ENCODE results near the gene FDPS. TPM values are rescaled to one million over a fixed set of nuclear protein-coding genes. Genes with fewer than 3 reads are reported as not detected.

FDPS gene
- total and polyA plus RNA-seq, 2 donors (not counting 1 experiment from before 2014, with no cell fraction given), result 88.3 to 128 TPM

GRCh38 chr1:155278689-155279160 lies 29.9 kb upstream of the FDPS start:
- Histone ChIP-seq H3K79me2 (ENCODE audit: control insufficient read depth, insufficient read depth, low read length) (peaks cover 2% of the 10 kb centered on the region), H3K27ac (ENCODE audit: low read length in 2 of 2) (no peak overlapping the region), H3K9me3 (ENCODE audit: control extremely low read depth in 1 of 3, control insufficient read depth in 2 of 3, insufficient read depth in 1 of 3, low read length in 2 of 3) (no peaks in the 10 kb centered on the region), H3K4me2 (replicated peaks; ENCODE audit: low read depth, low read length, poor library complexity, severe bottlenecking) (peak overlapping the region; percentile 100), H3K36me3 (replicated peaks in 1 of 2; ENCODE audit: control extremely low read depth in 1 of 2, control insufficient read depth in 1 of 2, extremely low read depth in 1 of 2, insufficient read depth in 2 of 2, low read length in 1 of 2) (no peaks in the 10 kb centered on the region), H3K27me3 (replicated peaks in 1 of 4; ENCODE audit: control extremely low read depth in 1 of 4, control insufficient read depth in 3 of 4, insufficient read depth in 4 of 4, low read length in 3 of 4) (no peaks in the 10 kb centered on the region), H3K4me1 (ENCODE audit: control insufficient read depth in 2 of 2, insufficient read depth in 2 of 2, low read length in 2 of 2) (peaks cover 18 to 27% of the 10 kb centered on the region in 2 donors), H3K9ac (ENCODE audit: low read length) (no peak overlapping the region), H2AFZ (ENCODE audit: insufficient read depth, low read depth, low read length, poor library complexity, severe bottlenecking) (no peak overlapping the region), H3K4me3 (ENCODE audit: control extremely low read depth in 1 of 5, extremely low read depth in 1 of 5, insufficient read depth in 1 of 5, low read depth in 2 of 5, low read length in 4 of 5) (no peak overlapping the region), H4K20me1 (ENCODE audit: control insufficient read depth, insufficient read depth, low read length, poor library complexity, severe bottlenecking) (no peaks in the 10 kb centered on the region)
- POLR2A ChIA-PET, result no interaction called here
- intact Hi-C loops (cut with micrococcal nuclease), result loop anchor here (1.0 to 5.0 kb wide), 3 partner anchors 36 to 191 kb away; partner anchors contain the start of gene RUSC1
- DNase-seq, result no peak
- no peak for TF ChIP-seq EZH2 (IDR thresholded peaks at IDR 0.05; ENCODE audit: borderline replicate concordance, insufficient read depth, low read depth, low read length, poor library complexity, severe bottlenecking)
- TF ChIP-seq CTCF (IDR thresholded peaks at IDR 0.05), result peak; percentile 30
- Mint-ChIP-seq H3K27me3 (no peaks in the 10 kb centered on the region), H3K27ac (peak overlapping the region; percentile 12), H3K4me3 (peak overlapping the region; percentile 83), H3K4me1 (peaks cover 23% of the 10 kb centered on the region), H3K9me3 (ENCODE audit: insufficient read depth) (no peaks in the 10 kb centered on the region)
- CTCF ChIA-PET, result interaction anchor here (0.7 to 1.3 kb wide), 4 partner anchors 42 to 222 kb away, joined by 3 to 7 read pairs (median 4); partner anchors contain the start of gene RUSC1
- 60% methylated on average over 8 of the region's 10 CpGs for WGBS (ENCODE audit: insufficient coverage)
- ATAC-seq (ENCODE audit: low read depth), result no peak

- no peak for DNase-seq
- Mint-ChIP-seq H3K4me3 (no peak overlapping the region), H3K9me3 (ENCODE audit: insufficient read depth) (no peaks in the 10 kb centered on the region), H3K27ac (no peak overlapping the region), H3K27me3 (no peaks in the 10 kb centered on the region), H3K4me1 (peaks cover 21% of the 10 kb centered on the region)
- no peak overlapping the region for H3K27ac ChIP-seq (ENCODE audit: low read length in 2 of 2)
- no peak for TF ChIP-seq CTCF (IDR thresholded peaks at IDR 0.05)
- TF ChIP-seq EZH2 (IDR thresholded peaks at IDR 0.05; ENCODE audit: borderline replicate concordance, insufficient read depth, low read depth, low read length, poor library complexity, severe bottlenecking), result no peak
- H3K36me3 ChIP-seq (replicated peaks in 1 of 2; ENCODE audit: control extremely low read depth in 1 of 2, control insufficient read depth in 1 of 2, extremely low read depth in 1 of 2, insufficient read depth in 2 of 2, low read length in 1 of 2), result no peaks in the 10 kb centered on the region
- no peaks in the 10 kb centered on the region for H3K27me3 ChIP-seq (replicated peaks in 1 of 4; ENCODE audit: control extremely low read depth in 1 of 4, control insufficient read depth in 3 of 4, insufficient read depth in 4 of 4, low read length in 3 of 4)
- no peak overlapping the region for H3K9ac ChIP-seq (ENCODE audit: low read length)
- H4K20me1 ChIP-seq (ENCODE audit: control insufficient read depth, insufficient read depth, low read length, poor library complexity, severe bottlenecking), result no peaks in the 10 kb centered on the region
- WGBS (ENCODE audit: insufficient coverage), result 100% methylated on average over 2 of the region's 2 CpGs
- H3K4me3 ChIP-seq (ENCODE audit: control extremely low read depth in 1 of 5, extremely low read depth in 1 of 5, insufficient read depth in 1 of 5, low read depth in 2 of 5, low read length in 4 of 5), result no peak overlapping the region
- intact Hi-C loops (cut with micrococcal nuclease), result loop anchor here (5.0 kb wide), 2 partner anchors 37 to 192 kb away; a partner anchor contains a TSS
- H2AFZ ChIP-seq (ENCODE audit: insufficient read depth, low read depth, low read length, poor library complexity, severe bottlenecking), result no peak overlapping the region
- ChIA-PET POLR2A (interaction anchor here (0.7 kb wide), 1 partner anchor 111 kb away, joined by 4 read pairs; no protein-coding TSS in a partner anchor), CTCF (interaction anchor here (0.9 to 1.0 kb wide), 2 partner anchors 29 to 44 kb away, joined by 3 to 6 read pairs; no protein-coding TSS in a partner anchor)
- peaks cover 16 to 25% of the 10 kb centered on the region in 2 donors for H3K4me1 ChIP-seq (ENCODE audit: control insufficient read depth in 2 of 2, insufficient read depth in 2 of 2, low read length in 2 of 2)
- H3K4me2 ChIP-seq (replicated peaks; ENCODE audit: low read depth, low read length, poor library complexity, severe bottlenecking), result no peak overlapping the region
- no peaks in the 10 kb centered on the region for H3K79me2 ChIP-seq (ENCODE audit: control insufficient read depth, insufficient read depth, low read length)
- no peaks in the 10 kb centered on the region for H3K9me3 ChIP-seq (ENCODE audit: control extremely low read depth in 1 of 3, control insufficient read depth in 2 of 3, insufficient read depth in 1 of 3, low read length in 2 of 3)
- no peak for ATAC-seq (ENCODE audit: low read depth)
Measured at GRCh38 chr1:155279268-155279667, 29.4 kb upstream of the FDPS start.
